ENCODE data around the gene NT5DC1.

Gene NT5DC1

DNA sequence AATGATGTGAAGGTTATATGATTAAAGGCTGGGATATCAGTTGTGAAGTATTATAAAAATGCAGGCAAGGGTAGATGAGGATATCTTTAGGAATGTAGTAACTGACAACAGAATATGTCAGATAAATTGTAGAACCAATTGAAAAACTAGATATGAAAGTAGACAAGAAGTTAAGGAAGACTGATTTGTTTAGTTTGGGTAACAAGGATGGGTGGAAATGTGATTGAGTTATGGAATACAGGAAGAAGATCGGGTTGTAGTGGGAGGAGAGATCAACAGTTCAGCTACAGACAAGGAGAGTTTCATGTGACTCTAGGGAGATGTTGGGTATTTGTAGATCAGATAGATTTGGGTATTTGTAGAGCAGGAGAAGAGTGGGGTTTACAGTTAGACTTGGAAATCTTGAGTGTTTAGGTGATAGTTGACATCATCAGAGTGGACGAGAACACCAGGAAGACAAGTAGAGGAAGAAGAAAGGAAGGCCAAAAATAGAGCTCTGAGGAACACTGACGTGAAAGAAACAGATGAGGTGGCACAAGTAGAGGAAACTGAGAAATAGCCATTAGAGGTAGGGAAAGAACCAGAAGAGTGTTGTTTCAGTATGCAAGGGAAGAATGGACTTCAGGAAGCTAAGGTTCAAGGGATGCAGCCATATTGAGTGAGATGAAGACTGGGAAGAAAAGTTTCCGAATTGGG, 191.2 kb downstream of the NT5DC1 start:
- no peaks in the 10 kb centered on the region for H3K27me3 ChIP-seq (ENCODE audit: control insufficient read depth in 5 of 5, insufficient read depth in 4 of 5, low read length in 5 of 5)
- no peaks in the 10 kb centered on the region for H3K36me3 ChIP-seq (ENCODE audit: control insufficient read depth in 5 of 5, insufficient read depth in 5 of 5, low read length in 5 of 5)
- H3K27ac ChIP-seq (ENCODE audit: low read depth, low read length), result no peak overlapping the region
- no peaks in the 10 kb centered on the region for H3K4me1 ChIP-seq (ENCODE audit: control insufficient read depth in 5 of 5, insufficient read depth in 5 of 5, low read length in 5 of 5)
- H3K9me3 ChIP-seq (ENCODE audit: control insufficient read depth in 5 of 5, low read length in 5 of 5), result no peaks in the 10 kb centered on the region
- no peak overlapping the region for H3K9ac ChIP-seq (ENCODE audit: low read length in 5 of 5)
- H3K4me3 ChIP-seq (ENCODE audit: low read depth in 1 of 5, low read length in 5 of 5), result no peak overlapping the region

DNA sequence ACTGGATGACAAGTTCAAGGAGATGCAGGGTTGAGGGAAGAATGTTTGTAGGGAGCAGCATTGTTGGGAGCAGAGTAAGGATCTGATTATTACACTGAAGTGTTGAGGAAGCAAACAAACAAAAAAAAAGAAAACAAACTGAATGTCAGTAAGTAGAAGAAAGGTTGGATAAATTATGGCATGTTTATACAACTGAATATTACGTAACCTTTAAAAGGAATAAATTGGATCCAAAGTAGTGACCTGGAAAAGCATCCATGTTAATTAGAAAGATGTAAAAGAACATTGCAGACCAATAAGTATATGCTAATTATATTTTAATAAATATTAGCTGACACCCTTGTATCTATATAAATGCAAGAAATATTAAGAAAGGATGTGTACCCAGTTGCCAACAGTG, 191.9 kb downstream of the NT5DC1 start:
- H3K27ac ChIP-seq (ENCODE audit: low read depth, low read length), result no peak overlapping the region
- H3K9me3 ChIP-seq (ENCODE audit: control insufficient read depth in 5 of 5, low read length in 5 of 5), result no peaks in the 10 kb centered on the region
- H3K4me3 ChIP-seq (ENCODE audit: low read depth in 1 of 5, low read length in 5 of 5), result no peak overlapping the region
- H3K4me1 ChIP-seq (ENCODE audit: control insufficient read depth in 5 of 5, insufficient read depth in 5 of 5, low read length in 5 of 5), result no peaks in the 10 kb centered on the region
- H3K36me3 ChIP-seq (ENCODE audit: control insufficient read depth in 5 of 5, insufficient read depth in 5 of 5, low read length in 5 of 5), result no peaks in the 10 kb centered on the region
- H3K27me3 ChIP-seq (ENCODE audit: control insufficient read depth in 5 of 5, insufficient read depth in 4 of 5, low read length in 5 of 5), result no peaks in the 10 kb centered on the region
- H3K9ac ChIP-seq (ENCODE audit: low read length in 5 of 5), result no peak overlapping the region

DNA sequence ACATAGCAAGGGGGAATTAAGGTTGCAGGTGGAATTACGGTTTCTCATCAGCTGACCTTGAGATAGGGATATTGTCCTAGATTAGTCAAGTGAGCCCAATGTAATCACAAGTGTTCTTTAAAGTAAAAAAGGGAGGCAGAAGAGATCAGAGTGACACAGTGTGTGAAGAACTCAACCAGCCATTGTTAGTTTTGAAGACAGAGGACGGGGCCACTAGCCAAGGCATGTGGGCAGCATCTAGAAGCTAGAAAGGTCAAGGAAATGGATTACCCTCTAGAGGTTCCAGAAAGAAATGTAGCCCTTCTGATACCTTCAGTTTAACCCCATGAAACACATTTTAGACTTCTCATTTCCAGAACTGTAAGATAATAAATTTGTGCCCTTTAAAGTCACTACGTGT, 197.6 kb downstream of the NT5DC1 start:
- Histone ChIP-seq H3K9ac (ENCODE audit: low read length in 5 of 5) (no peak overlapping the region), H3K27ac (ENCODE audit: low read depth, low read length) (no peak overlapping the region), H3K36me3 (ENCODE audit: control insufficient read depth in 5 of 5, insufficient read depth in 5 of 5, low read length in 5 of 5) (no peaks in the 10 kb centered on the region), H3K4me1 (ENCODE audit: control insufficient read depth in 5 of 5, insufficient read depth in 5 of 5, low read length in 5 of 5) (peaks cover 0 to 4% (median 0%) of the 10 kb centered on the region in 5 donors), H3K4me3 (ENCODE audit: low read depth in 1 of 5, low read length in 5 of 5) (no peak overlapping the region), H3K9me3 (ENCODE audit: control insufficient read depth in 5 of 5, low read length in 5 of 5) (peaks cover 0 to 7% (median 6%) of the 10 kb centered on the region in 5 donors), H3K27me3 (ENCODE audit: control insufficient read depth in 5 of 5, insufficient read depth in 4 of 5, low read length in 5 of 5) (no peaks in the 10 kb centered on the region)

GRCh38 chr6:116298973-116299372, 198.3 kb downstream of the NT5DC1 start:
- Histone ChIP-seq H3K4me1 (ENCODE audit: control insufficient read depth in 5 of 5, insufficient read depth in 5 of 5, low read length in 5 of 5) (peaks cover 0 to 4% (median 0%) of the 10 kb centered on the region in 5 donors), H3K27me3 (ENCODE audit: control insufficient read depth in 5 of 5, insufficient read depth in 4 of 5, low read length in 5 of 5) (no peaks in the 10 kb centered on the region), H3K9ac (ENCODE audit: low read length in 5 of 5) (no peak overlapping the region), H3K9me3 (ENCODE audit: control insufficient read depth in 5 of 5, low read length in 5 of 5) (peaks cover 0 to 7% (median 6%) of the 10 kb centered on the region in 5 donors), H3K4me3 (ENCODE audit: low read depth in 1 of 5, low read length in 5 of 5) (no peak overlapping the region), H3K36me3 (ENCODE audit: control insufficient read depth in 5 of 5, insufficient read depth in 5 of 5, low read length in 5 of 5) (no peaks in the 10 kb centered on the region), H3K27ac (ENCODE audit: low read depth, low read length) (no peak overlapping the region)
